Astrocyte of the cerebellum (primary cell): ENCODE measurements around the gene ACYP2.

Source experiments
- DNase-seq: peaks from one replicate; pipeline ENCODE4 v3.0.0-alpha.2; 2011; ENCODE audit warnings: low read depth
- H3K4me3 ChIP-seq: 2 replicates; pipeline ENCODE4 v1.5.1; 2011; ENCODE audit warnings: mild to moderate bottlenecking, low read depth, low read length, moderate library complexity
- in situ Hi-C: cut with HindIII; loops from 2 replicates; pipeline ENCODE4 v1.10.0; 2017; ENCODE audit warnings: low sequenced_read_pairs
- TF ChIP-seq, protein P1 (sequence below): IDR thresholded peaks from 2 replicates; pipeline ENCODE4 v1.5.1; 2012; ENCODE audit warnings: low read length, low read depth, moderate library complexity, mild to moderate bottlenecking; ENCODE audit errors: missing control alignments

Gene ACYP2

GRCh38 chr2:54325148-54325547 is 209.7 kb downstream of the ACYP2 start:
- in situ Hi-C loops = no loop called here
- no peak overlapping the region for H3K4me3 ChIP-seq
- DNase-seq = no peak
- TF ChIP-seq, protein P1, sequence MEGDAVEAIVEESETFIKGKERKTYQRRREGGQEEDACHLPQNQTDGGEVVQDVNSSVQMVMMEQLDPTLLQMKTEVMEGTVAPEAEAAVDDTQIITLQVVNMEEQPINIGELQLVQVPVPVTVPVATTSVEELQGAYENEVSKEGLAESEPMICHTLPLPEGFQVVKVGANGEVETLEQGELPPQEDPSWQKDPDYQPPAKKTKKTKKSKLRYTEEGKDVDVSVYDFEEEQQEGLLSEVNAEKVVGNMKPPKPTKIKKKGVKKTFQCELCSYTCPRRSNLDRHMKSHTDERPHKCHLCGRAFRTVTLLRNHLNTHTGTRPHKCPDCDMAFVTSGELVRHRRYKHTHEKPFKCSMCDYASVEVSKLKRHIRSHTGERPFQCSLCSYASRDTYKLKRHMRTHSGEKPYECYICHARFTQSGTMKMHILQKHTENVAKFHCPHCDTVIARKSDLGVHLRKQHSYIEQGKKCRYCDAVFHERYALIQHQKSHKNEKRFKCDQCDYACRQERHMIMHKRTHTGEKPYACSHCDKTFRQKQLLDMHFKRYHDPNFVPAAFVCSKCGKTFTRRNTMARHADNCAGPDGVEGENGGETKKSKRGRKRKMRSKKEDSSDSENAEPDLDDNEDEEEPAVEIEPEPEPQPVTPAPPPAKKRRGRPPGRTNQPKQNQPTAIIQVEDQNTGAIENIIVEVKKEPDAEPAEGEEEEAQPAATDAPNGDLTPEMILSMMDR = no peak

DNA sequence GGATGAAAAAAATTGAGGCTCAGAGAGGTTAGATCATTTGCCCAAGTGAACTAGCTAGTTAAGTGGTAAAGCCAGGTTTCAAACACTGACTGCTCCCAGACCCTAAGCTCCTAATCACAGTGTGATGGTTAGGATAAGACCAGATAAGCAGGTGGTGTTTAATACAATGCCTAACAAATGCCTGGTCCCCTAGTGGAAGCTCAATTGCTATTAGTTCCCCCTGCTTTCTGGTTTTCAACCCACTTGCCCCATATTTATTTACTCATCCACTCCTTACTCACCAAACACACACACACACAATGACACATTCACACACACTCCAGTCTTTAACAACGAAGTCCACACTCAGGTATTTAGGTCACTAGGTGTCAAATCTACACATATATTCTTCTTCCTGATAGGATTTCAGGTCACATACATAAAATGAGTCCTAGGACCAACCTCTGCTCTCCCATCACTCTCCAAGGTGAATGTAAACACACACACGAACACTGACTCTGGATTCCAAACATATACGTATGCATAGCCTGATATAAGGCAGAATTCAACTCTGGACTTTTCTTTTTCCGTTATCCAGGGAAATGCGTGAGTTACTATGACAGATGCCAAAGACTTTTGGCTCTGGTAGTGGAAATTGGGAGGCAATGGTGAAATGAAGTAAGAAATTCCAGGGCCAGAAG is 214.2 kb downstream of the ACYP2 start:
- in situ Hi-C loops = no loop called here
- TF ChIP-seq, protein P1 = no peak
- no peak for DNase-seq
- peak overlapping the region; percentile 49 for H3K4me3 ChIP-seq

DNA sequence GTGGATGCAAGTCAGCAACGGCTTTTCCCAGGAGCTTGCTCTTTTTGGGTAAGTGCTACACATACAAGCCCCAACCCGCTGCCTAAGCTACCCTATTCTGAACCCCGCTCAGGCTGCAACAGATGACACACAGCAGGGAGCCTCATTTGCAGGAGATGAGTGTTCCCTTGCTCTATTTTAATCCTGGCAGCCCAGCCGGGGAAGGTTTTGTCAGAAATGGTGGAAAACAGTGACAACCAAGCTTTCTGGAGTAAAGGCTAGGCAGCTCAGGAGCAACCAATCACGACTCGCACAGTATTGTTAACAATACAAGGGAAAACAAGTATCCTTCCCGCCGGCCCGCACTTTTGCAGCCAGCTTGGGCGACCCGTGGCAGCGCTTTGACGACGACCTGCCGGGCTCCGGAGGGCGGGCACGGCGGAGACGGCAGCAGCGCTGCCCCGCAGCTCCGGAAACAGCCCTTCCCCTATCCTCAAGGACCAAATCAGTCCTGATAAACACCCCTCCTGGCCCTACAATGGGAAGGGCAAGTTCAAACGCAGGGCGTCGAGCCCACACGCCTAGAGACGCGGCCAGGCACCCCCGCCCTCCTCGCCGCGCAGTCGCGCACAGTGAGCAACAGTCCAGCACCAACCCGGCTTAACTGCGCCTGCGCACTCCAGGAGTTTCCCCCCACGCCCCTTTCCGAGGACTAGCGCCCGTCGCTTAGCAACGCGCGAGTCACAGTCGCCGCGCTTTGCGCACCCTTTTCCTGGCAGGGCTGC is 214.9 kb downstream of the ACYP2 start:
- DNase-seq = peak; percentile 80
- in situ Hi-C loops = no loop called here
- TF ChIP-seq, protein P1 = no peak
- H3K4me3 ChIP-seq = peak overlapping the region; percentile 49

GRCh38 chr2:54330926-54331835 is 215.8 kb downstream of the ACYP2 start:
- in situ Hi-C loops = no loop called here
- peak overlapping the region; percentile 49 for H3K4me3 ChIP-seq
- DNase-seq = no peak
- TF ChIP-seq, protein P1 = no peak

- H3K4me3 ChIP-seq = no peak overlapping the region
- TF ChIP-seq, protein P1 = no peak
- in situ Hi-C loops = no loop called here
- no peak for DNase-seq
Measured at GRCh38 chr2:54332386-54332785, 217.0 kb downstream of the ACYP2 start.

DNA sequence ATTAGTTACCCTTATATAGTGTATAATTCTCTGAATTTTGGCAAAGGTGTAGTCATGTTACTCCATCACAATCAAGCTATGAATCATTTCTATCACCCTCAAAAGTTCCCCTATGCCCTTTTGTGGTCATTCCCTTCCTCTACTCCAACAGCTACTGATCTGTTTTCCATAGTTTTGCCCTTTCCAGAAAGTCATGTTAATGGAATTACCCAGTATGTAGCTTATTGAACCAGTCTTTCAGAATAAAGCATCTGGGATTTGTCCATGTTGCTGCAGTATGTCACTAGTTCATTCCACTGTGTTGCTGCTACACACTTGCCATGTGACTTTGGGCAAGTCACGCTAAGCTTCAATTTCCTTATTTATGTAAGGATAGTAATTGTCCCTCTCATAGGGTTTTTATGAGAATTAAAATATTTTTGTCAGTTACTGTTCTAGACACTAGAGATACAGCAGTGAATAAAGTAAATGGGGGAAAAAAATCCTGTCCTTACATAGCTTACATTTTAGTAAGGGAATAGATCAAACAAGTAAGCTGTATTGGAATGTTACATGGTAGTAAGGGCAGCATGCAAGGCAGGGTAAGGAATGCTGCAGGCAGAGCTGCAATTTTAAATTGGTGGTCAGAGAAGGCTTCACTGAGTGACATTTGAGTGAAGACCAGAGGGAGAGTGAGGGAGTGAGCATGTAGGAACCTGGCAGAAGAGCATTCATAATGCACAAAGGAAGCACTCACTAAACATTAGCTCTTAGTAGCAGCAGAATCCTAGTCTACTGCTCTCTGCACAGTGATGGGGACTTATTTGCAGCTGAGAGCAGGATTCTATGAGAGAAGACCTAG is 220.9 kb downstream of the ACYP2 start:
- no peak for DNase-seq
- TF ChIP-seq, protein P1 = no peak
- in situ Hi-C loops = no loop called here
- no peak overlapping the region for H3K4me3 ChIP-seq
